GM10248 (cell line): Measurements from ENCODE around the gene INPP5E.

Experiments
- CTCF ChIA-PET: fragments of 300-600 bp; sonication (Branson Sonifier 250); formaldehyde crosslinking; extraction: SDS; loops from one replicate; lab custom pipeline; 2021; ENCODE audit warnings: antibody characterized with exemption; lab: Yijun Ruan, JAX
- POLR2A ChIA-PET: fragments of 350-650 bp; sonication (Branson Sonifier 250); formaldehyde crosslinking; extraction: SDS; loops from one replicate; lab custom pipeline; 2020; ENCODE audit warnings: antibody characterized with exemption; lab: Yijun Ruan, JAX
- DNase-seq: peaks from one replicate; pipeline ENCODE4 v3.0.0; 2012; ENCODE audit errors: extremely low spot score
- TF ChIP-seq, protein P1 (sequence below): IDR thresholded peaks from 2 replicates; pipeline ENCODE4 v1.5.1; 2012; ENCODE audit warnings: mild to moderate bottlenecking, low read depth; ENCODE audit errors: extremely low read depth, missing control alignments, control extremely low read depth

The INPP5E gene

DNA sequence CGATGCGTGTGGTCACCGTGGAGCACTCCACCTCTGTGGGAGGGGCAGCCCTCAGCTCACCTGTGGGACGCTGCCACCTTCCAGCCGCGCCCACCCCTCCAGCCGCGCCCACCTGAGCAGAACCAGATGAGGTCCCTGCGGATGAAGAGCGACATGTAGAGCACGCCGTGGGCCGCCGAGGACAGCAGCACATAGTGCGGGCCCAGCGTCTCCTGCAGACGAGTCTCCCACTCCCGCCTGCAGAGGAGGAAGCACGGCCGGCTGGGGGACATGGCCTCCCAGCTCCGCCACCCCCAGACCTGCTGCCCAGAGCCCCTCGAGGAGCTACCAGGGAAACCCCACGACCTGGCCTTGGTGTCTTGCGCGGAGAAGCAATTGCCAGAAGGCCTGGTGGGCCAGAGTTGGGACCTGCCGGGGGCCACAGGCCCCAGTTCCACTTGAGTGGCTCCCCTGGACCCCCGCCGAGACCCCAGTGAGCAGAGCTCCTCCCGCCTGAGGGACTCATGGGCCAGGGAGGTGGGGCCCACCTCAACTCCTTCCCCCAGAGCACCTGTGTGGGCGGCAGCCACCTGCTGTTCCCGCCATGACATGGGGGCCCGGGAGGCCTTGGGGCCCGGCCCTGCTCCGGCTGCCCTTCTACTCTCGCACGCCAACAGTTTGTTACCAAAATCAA, 6.5 kb downstream of the INPP5E start:
- DNase-seq: no peak
- CTCF ChIA-PET: interaction anchor here (0.9 kb wide), 1 partner anchor 93 kb away, joined by 3 read pairs; no protein-coding TSS in a partner anchor
- POLR2A ChIA-PET: no interaction called here
- TF ChIP-seq, protein P1, sequence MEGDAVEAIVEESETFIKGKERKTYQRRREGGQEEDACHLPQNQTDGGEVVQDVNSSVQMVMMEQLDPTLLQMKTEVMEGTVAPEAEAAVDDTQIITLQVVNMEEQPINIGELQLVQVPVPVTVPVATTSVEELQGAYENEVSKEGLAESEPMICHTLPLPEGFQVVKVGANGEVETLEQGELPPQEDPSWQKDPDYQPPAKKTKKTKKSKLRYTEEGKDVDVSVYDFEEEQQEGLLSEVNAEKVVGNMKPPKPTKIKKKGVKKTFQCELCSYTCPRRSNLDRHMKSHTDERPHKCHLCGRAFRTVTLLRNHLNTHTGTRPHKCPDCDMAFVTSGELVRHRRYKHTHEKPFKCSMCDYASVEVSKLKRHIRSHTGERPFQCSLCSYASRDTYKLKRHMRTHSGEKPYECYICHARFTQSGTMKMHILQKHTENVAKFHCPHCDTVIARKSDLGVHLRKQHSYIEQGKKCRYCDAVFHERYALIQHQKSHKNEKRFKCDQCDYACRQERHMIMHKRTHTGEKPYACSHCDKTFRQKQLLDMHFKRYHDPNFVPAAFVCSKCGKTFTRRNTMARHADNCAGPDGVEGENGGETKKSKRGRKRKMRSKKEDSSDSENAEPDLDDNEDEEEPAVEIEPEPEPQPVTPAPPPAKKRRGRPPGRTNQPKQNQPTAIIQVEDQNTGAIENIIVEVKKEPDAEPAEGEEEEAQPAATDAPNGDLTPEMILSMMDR: no peak

DNA sequence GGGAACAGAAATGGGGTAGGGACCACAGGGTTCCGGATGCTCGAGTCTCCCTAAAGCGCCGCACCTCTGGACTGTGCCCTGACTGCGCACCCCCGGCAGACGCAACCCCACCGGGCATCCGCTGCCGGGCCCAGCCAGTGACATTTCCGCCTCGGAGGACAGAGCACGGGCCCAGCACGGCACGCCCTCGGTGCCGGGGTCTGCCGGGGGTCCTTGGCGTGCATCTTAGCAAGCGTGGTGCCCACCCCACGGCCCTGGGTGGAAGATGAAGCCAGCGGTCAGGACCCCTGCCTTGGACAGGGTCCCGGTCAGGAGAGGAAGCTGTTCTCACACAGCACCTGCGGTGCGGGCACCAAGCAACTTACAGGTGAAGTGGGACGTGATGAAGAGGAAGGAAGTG, 7.1 kb downstream of the INPP5E start:
- ChIA-PET CTCF (interaction anchor here (0.9 kb wide), 1 partner anchor 93 kb away, joined by 3 read pairs; no protein-coding TSS in a partner anchor), POLR2A (no interaction called here)

DNA sequence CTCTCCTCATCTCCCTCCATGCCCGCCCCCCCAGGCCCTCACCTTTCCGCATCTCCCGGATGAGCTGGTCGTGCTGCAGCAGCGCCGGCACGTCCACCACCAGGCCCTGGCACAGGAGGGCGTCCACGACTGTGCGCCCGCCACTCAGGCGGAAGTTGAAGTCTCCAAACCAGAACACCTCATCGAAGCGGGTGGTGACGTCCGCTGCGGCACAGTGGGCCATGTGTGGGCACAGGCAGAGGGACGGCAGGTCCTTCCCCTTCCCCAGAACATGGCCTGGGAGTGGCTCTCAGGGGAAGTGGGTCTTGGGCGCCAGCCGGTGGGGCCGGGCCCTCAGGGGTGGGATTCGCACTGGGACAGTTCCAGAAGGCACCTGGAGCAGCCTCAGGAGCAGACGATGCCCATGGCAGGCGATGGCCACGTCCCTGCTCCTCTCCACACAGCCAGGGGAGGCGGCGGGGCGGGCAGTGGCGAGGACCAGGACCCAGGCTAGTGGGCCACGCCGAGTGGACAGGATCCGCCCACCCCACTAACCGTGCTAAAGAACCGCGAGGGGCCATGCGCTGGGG, 7.8 kb downstream of the INPP5E start:
- ChIA-PET CTCF (no interaction called here), POLR2A (no interaction called here)
- TF ChIP-seq, protein P1: no peak
- no peak for DNase-seq

More for the DNA sequence above, 7.1 kb downstream of the INPP5E start:
- TF ChIP-seq, protein P1: no peak
- no peak for DNase-seq

DNA sequence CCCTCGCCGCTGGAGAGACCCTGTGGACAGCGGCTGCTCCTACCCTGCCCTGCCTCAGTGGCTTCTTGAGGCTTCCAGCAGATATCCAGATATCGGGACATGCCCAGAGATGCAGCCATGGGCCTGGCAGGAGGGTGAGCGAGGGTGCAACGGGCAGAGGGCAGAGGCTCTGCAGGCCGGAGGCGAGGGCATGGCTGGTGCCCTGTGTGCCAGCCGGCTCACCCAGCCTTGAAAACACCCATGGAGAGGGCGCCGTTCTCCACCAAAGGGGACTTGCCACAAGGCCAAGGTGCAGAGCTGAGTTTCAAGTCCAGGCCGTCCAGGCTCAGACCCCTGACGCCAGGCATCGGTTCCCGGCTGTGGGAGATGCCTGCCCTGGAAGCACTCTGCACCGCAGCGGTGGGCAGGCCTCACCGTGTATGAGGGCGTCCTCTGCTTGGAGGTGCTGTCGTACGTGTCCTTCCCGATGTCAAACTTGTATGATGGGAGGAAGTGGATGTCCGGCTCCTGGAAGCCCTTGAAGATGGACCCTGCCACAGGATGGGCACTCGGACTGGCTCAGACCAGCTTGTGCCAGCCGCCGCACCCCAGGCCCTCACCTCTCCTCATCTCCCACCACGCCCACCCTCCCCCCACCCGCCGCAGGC, 8.9 kb downstream of the INPP5E start:
- no peak for DNase-seq
- ChIA-PET POLR2A (no interaction called here), CTCF (interaction anchor here (1.4 kb wide), 1 partner anchor 9 kb away, joined by 3 read pairs; the partner anchor contains the start of gene INPP5E)
- TF ChIP-seq, protein P1: no peak

DNA sequence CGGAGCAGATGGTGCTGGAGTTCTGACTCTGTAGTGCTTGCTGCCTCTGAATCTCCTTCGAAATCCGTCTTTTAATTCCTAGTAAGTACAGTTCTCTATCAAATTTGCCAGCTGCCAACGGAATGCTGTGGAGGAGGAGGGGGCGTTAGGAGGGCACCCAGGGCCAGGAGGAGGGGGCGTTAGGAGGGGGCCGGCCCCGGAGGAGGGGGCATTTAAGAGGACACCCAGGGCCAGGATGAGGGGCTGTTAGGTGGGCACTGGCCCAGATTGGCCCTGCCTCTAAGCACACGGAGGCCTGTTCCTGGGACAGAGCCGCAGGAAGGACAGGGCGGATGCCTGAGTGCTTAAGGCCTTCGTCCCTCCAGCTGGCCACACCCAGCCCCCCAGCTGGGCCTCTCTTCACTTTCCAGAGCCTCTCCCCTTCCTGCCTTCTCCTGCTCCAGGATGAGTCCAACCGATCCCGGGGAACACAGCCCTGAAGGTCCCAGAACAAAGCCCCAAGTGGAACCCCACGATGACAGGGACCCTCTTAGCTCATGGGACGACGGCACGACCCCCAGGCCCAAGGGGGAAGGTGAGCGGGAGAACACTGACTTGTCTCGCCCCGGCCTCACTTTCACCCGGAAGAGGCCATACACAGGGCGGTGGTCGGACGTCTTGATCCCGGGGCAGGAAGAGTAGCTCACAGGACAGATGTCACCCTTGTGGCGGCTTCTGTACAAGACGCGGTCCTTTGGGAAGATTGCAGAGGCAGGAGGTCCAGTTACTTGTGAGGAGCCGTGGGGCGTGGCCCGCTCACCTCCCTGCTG, 9.8 kb downstream of the INPP5E start:
- TF ChIP-seq, protein P1: no peak
- POLR2A ChIA-PET: no interaction called here
- CTCF ChIA-PET: interaction anchor here (1.4 kb wide), 1 partner anchor 10 kb away, joined by 3 read pairs; the partner anchor contains the start of gene INPP5E
- DNase-seq: no peak
